ENCODE data around the gene SOD1.

GRCh38 chr21:31654340-31654739 lies 5.2 kb upstream of the SOD1 start:
- TF ChIP-seq POLR2A (IDR thresholded peaks at IDR 0.05) (no peak), CTCF (IDR thresholded peaks at IDR 0.05) (no peak)
